GM18498 (cell line): Measurements from ENCODE around the gene ARHGAP26.

Experiments used
- ATAC-seq: cut with Tn5 transposase; IDR thresholded peaks from one replicate; pipeline ENCODE4 v1.9.1; 2021; ENCODE audit warnings: mild to moderate bottlenecking, moderate library complexity; ENCODE audit not compliant: unreplicated experiment

ARHGAP26 gene

DNA sequence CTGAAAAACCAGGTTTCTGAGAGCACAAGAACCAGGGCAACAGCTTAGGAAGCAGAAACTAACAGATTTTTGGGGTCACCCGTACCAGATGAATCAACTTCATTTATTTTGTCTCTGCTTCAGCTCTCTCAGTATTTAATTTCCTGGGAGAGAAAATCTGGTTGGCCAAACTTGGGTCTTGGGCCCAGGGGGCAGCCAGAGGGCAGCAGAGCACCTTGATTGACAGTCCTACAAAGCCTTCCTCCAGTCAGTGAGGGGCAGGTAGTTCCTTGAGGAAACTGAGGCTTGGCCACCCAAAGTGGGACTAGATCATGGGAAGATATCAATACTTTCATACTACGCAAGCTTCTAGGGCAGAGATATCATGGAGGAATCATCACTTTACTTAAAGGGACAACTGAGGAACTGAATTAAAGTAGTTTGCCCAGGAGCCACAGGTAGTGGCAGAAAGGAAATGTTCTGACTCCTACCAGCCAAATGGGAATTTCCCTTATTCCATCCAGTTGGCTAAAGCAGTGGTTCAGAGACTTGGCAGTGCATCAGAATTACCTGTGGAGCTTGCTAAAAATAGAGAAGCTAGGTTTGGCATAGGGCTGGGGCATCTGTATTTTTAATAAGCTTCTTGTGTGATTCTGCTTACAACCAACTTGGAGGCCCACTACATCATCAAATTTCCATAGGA is 21.5 kb upstream of the ARHGAP26 start:
- peak; percentile 43 for ATAC-seq

- ATAC-seq = no peak
These were observed 20.9 kb upstream of the ARHGAP26 start for GRCh38 chr5:142749321-142749720.

DNA sequence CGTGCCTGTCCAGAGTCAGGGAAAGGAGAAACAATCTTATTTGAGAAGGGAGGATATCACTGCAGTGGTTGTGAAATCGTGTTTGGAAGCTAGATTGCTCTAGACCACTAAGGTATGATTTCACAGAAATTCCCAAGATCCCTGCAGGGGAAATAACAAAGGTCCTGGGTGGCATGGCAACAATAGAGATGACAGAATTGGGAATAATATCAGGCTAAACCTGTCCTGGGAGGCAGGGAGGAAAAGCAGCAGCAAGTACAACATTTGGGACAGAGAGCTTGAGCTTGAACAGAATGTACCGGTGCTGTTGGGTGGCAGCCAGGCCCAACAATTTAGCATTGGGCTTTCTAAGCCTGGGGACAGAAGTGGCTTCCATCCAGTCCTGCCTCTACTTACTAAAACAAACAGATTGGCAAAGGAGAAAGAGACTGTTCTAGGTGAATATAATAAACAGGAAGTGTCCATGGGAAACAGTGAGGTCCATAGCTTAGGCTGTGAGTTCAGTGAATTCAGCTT is 17.0 kb upstream of the ARHGAP26 start:
- no peak for ATAC-seq

GRCh38 chr5:142754031-142754430 is 16.1 kb upstream of the ARHGAP26 start:
- no peak for ATAC-seq

GRCh38 chr5:142756576-142756975 is 13.6 kb upstream of the ARHGAP26 start:
- no peak for ATAC-seq

DNA sequence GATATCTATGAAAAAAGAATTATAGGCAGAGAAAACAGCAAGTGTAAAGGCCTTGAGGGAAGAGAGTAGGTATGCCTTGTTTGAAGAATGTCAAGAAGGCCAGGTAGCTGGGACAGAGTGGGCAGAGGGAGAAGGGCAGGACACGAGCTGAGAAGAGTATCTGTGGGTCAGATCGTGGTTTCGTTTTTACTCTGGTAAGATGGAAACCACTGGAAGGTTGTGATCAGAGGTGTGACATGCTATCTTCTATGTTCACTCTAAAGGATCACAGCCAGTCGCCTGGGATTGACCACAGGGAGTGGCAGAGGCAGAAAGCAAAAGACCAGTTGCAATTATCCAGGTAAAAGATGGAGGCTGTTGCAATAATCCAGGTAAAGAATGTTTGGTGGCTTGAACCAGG is 12.6 kb upstream of the ARHGAP26 start:
- ATAC-seq = no peak

DNA sequence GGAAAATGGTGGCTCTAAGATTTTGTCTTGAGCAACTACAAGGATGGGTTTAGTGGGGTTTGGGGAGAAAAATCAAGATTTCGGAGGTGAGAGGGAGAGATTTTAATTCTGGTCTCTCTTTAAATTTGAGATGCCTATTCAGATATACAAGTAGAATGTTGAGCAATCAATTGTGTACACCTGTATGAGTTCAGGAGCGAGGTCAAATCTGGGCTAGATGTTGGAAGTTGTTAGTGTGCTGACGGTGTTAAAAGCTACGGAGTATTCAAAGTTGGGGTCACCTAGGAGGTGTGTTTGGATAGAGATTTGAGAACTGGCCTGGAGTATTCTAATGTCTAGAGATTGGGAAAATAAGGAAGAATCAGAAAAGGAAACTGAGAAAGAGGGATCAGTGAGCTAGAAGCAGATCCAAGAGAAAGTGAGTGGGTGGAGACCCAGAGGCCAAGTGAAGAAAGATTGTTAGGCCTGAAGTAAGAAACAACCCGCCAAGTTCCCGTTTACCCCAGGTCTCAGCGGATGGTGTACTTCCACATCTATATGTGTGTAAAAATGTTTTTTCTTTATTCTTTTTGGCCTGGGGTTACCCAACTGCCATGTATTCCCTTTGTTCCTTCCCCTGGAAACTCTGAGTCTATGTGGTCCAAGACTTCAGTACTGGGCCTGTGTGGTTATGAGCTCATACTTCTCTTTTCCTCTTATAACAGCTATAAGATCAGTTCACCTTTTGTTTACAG is 11.9 kb upstream of the ARHGAP26 start:
- no peak for ATAC-seq

- no peak for ATAC-seq
These were observed 11.4 kb upstream of the ARHGAP26 start for GRCh38 chr5:142758796-142759145.

DNA sequence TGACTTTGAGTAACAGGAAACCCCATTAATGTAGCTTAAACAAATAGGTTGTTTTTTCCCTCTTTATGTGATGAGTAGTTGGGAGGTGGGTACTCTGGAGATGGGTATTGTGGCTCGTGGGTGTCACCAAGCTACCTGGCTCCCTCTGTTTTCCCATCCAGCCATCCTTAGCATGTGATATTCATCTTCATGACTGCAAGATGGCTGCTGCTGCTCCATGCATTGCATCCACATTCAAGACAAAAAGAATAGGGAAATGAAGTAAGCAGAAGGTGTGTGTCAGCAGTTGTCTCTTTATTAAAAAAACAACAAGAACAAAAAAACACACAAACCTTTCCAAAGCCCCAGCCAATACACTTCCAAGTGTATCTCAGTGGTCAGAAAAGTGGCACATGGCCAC is 6.5 kb upstream of the ARHGAP26 start:
- ATAC-seq = no peak

DNA sequence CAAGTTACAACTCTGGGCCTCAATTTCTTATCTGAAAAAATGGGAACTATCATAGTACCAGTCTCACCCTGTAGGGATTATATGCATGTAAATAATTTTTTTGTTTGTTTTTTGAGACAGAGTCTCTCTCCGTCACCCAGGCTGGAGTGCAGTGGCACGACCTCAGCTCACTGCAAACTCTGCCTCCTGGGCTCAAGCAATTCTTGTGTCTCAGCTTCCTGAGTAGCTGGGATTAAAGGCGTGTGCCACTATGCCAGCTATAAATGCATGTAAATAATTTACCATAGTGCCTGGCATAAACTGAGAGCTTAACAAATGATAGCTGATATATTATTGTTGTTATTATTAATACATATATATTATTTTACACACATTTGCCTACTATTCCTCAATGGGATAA is 3.0 kb upstream of the ARHGAP26 start:
- ATAC-seq = no peak

- ATAC-seq = no peak
These were observed 2.3 kb upstream of the ARHGAP26 start for GRCh38 chr5:142767911-142768310.

DNA sequence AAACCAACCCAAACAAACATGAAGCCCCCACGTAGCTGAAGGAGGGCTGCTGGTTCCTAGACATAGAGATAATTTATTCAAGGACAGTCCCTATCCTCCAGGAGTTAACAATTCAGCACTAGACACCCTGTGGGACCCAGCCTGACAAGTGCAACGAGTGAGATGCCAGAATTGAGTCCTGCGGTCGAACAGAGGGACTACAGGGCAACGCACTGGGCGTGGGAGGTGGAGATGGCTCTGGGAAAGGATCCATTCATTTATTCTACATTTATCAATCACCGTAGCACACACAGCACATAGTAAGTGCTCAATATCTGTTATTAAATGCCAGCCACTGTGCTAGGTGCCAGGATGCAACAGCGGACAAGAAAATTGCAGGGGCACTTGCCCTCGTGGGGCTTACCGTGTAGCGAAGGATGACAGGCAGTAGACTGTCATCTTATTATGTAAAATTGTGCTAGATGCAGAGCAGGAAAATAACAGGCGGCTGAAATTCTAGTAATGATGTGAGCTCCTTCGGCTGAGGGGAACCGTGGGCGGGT is 855 bp upstream of the ARHGAP26 start:
- ATAC-seq = no peak

DNA sequence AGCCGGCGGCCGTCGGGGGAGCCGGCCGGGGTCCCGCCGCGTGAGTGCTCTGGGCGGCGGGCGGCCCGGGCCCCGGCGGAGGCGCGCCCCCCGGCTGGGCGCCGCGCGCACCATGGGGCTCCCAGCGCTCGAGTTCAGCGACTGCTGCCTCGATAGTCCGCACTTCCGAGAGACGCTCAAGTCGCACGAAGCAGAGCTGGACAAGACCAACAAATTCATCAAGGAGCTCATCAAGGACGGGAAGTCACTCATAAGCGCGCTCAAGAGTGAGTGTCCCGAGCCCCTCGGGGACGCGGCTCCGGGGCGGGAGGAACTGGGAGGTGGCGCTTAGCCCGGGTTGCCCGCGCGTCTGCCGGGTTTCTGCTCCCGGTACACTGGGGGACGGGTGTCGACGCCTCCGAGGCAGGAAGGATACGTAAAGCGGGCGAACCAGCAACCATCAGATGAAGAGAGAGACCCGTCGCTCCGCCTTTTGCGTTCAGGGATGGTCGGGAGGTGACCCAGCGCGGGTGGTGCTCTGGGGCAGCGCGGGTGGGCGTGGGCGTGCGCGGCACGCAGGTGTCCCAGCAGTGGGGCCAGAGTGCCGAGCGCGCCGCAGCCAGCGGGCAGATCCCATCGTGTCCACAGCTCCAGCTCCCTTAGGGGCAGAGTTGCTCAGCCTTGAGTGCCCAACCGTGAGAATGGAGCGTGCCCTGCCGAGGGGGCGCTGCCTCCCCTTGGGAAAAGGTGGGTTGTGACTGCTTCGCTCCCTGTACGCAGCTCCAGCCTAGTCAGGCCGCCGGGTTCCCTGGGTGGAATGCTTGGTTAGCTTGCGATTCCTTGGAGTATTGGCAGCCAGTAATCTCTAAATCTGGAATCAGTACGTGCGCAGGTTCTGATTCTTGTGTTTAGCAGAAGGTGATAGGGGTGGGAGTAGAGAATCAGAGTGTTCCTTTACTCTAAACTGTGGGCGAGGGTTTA is 753 bp downstream of the ARHGAP26 start:
- ATAC-seq = peak; percentile 32

- no peak for ATAC-seq
These were observed 1.5 kb downstream of the ARHGAP26 start for GRCh38 chr5:142771666-142772065.

GRCh38 chr5:142772446-142773293 is 2.5 kb downstream of the ARHGAP26 start:
- ATAC-seq = no peak

- no peak for ATAC-seq
These were observed 6.9 kb downstream of the ARHGAP26 start for GRCh38 chr5:142777099-142777498.

- ATAC-seq = no peak
These were observed 7.7 kb downstream of the ARHGAP26 start for GRCh38 chr5:142777850-142778249.

- ATAC-seq = no peak
These were observed 9.1 kb downstream of the ARHGAP26 start for GRCh38 chr5:142779163-142779840.

GRCh38 chr5:142780871-142781270 is 10.7 kb downstream of the ARHGAP26 start:
- no peak for ATAC-seq
